ENCODE results near the gene GNB1. TPM values are rescaled to one million over a fixed set of nuclear protein-coding genes. Genes with fewer than 3 reads are reported as not detected.
"Not testable (repeated sequence)": the region's sequence is repeated elsewhere in the genome, so short reads cannot be mapped to it uniquely, and the experiment has no call there.

Gene GNB1
- total RNA-seq, 1 donor from 2014 or later: 427 TPM

DNA sequence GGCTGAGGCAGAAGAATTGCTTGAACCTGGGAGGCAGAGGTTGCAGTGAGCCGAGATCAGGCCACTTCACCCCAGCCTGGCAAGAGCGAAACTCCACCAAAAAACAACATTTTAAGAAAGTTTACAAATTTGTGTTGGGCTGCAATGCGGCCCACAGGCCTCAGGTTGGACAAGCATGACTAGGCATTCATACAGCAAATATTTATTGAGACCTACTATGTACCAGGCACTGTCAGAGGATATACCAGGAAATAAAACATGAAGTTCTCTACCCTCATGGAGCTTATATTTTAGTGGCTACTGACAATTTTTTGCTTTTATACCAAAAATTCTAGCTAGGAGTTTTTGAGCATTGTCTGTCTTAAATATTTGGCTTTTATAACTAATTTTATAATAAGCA is 23.7 kb downstream of the GNB1 start:
- DNase-seq (ENCODE audit: low spot score): no peak
- Mint-ChIP-seq H3K27me3 (ENCODE audit: unreplicated experiment) (peaks cover 5% of the 10 kb centered on the region), H3K9me3 (ENCODE audit: unreplicated experiment) (no peaks in the 10 kb centered on the region), H3K27ac (ENCODE audit: unreplicated experiment) (no peak overlapping the region), H3K4me1 (ENCODE audit: unreplicated experiment) (peaks cover 31% of the 10 kb centered on the region), H3K36me3 (ENCODE audit: low read depth, unreplicated experiment) (peaks cover 15% of the 10 kb centered on the region), H3K4me3 (ENCODE audit: unreplicated experiment) (no peak overlapping the region)
- TF ChIP-seq, protein P1, sequence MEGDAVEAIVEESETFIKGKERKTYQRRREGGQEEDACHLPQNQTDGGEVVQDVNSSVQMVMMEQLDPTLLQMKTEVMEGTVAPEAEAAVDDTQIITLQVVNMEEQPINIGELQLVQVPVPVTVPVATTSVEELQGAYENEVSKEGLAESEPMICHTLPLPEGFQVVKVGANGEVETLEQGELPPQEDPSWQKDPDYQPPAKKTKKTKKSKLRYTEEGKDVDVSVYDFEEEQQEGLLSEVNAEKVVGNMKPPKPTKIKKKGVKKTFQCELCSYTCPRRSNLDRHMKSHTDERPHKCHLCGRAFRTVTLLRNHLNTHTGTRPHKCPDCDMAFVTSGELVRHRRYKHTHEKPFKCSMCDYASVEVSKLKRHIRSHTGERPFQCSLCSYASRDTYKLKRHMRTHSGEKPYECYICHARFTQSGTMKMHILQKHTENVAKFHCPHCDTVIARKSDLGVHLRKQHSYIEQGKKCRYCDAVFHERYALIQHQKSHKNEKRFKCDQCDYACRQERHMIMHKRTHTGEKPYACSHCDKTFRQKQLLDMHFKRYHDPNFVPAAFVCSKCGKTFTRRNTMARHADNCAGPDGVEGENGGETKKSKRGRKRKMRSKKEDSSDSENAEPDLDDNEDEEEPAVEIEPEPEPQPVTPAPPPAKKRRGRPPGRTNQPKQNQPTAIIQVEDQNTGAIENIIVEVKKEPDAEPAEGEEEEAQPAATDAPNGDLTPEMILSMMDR (IDR thresholded peaks at IDR 0.05; ENCODE audit: unreplicated experiment): no peak

GRCh38 chr1:1862905-1863547 is 27.9 kb downstream of the GNB1 start:
- no peak overlapping the region for H3K4me3 Mint-ChIP-seq (ENCODE audit: unreplicated experiment)
- H3K27ac Mint-ChIP-seq (ENCODE audit: unreplicated experiment): peak overlapping the region; percentile 64
- no peaks in the 10 kb centered on the region for H3K9me3 Mint-ChIP-seq (ENCODE audit: unreplicated experiment)
- H3K27me3 Mint-ChIP-seq (ENCODE audit: unreplicated experiment): peaks cover 2% of the 10 kb centered on the region
- peaks cover 26% of the 10 kb centered on the region for H3K4me1 Mint-ChIP-seq (ENCODE audit: unreplicated experiment)
- no peak for DNase-seq (ENCODE audit: low spot score)
- peaks cover 7% of the 10 kb centered on the region for H3K36me3 Mint-ChIP-seq (ENCODE audit: low read depth, unreplicated experiment)
- TF ChIP-seq, protein P1 (IDR thresholded peaks at IDR 0.05; ENCODE audit: unreplicated experiment): no peak

DNA sequence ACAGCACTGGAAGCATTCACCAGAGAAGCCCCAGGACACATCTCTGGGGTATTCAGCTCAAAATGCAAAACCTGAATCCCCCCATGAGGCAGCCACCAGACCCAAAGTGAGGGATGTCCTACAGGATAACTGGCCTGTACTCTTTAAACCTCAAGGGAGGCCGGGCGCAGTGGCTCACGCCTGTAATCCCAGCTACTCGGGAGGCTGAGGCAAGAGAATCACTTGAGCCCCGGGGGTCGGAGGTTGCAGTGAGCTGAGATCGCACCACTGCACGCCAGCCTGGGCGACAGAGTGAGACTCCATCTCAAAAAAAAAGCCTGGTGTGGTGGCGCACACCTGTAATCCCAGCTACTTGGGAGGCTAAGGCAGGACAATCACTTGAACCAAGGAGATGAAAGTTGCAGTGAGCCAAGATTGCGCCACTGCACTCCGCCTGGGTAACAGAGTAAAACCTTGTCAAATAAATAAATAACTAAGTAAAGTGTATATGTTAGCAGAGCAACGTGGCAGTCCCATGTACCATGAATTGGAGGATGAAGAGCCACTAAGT is 29.1 kb downstream of the GNB1 start:
- not testable (repeated sequence) for H3K4me3 Mint-ChIP-seq (ENCODE audit: unreplicated experiment); DNase-seq (ENCODE audit: low spot score); H3K36me3 Mint-ChIP-seq (ENCODE audit: low read depth, unreplicated experiment); H3K27me3 Mint-ChIP-seq (ENCODE audit: unreplicated experiment); H3K9me3 Mint-ChIP-seq (ENCODE audit: unreplicated experiment)
- H3K27ac Mint-ChIP-seq (ENCODE audit: unreplicated experiment): peak overlapping the region; percentile 74
- H3K4me1 Mint-ChIP-seq (ENCODE audit: unreplicated experiment): peaks cover 34% of the 10 kb centered on the region

DNA sequence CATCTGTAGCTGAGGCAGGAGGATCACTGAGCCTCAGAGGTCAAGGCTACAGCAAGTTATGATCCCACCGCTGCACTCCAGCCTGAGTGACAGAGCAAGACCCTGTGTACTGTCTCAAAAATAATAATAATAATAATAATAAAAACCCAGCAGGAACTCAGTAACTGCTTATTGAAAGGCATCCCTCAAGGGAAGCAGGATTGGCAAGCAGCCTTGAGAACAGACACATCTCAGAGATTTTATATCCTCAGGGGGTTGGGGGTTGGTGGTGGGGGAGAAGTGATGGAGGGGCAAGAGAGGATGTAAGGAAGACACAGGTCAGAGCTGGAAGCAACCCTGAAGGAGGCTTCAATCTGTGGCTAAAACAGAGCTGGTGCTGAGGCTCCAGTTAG is 29.6 kb downstream of the GNB1 start:
- no peak overlapping the region for H3K27ac Mint-ChIP-seq (ENCODE audit: unreplicated experiment)

DNA sequence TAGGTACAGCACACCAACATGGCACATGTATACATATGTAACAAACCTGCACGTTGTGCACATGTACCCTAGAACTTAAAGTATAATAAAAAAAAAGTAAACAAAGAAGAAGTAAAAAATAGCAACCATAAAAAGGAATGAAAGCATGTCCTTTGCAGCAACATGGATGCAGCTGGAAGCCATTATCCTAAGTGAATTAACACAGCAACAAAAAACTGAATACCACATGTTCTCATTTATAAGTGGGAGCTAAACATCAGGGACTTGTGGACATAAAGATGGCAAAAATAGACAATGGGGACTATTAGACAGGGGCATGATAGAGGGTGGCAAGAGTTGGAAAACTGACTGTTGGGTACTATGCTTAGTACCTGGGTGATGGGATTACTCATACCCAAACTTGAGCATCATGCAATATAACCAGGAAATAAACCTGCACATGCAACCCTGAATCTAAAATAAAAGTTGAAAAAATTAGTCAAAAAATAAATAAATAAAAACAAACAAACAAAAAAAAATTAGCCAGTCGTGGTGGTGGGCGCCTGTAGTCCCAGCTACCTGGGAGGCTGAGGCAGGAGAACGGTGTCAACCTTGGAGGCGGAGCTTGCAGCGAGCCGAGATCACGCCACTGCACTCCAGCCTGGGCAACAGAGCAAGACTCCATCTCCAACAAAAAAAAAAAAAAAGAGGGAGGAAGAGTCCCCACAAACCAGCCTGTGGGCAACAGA is 30.8 kb downstream of the GNB1 start:
- not testable (repeated sequence) for H3K27me3 Mint-ChIP-seq (ENCODE audit: unreplicated experiment); DNase-seq (ENCODE audit: low spot score); H3K9me3 Mint-ChIP-seq (ENCODE audit: unreplicated experiment); H3K36me3 Mint-ChIP-seq (ENCODE audit: low read depth, unreplicated experiment); H3K4me3 Mint-ChIP-seq (ENCODE audit: unreplicated experiment)
- peaks cover 34% of the 10 kb centered on the region for H3K4me1 Mint-ChIP-seq (ENCODE audit: unreplicated experiment)
- peak overlapping the region; percentile 75 for H3K27ac Mint-ChIP-seq (ENCODE audit: unreplicated experiment)

More for the DNA sequence above, 29.6 kb downstream of the GNB1 start:
- TF ChIP-seq, protein P1 (IDR thresholded peaks at IDR 0.05; ENCODE audit: unreplicated experiment): no peak
- peaks cover 7% of the 10 kb centered on the region for H3K36me3 Mint-ChIP-seq (ENCODE audit: low read depth, unreplicated experiment)
- H3K4me1 Mint-ChIP-seq (ENCODE audit: unreplicated experiment): peaks cover 34% of the 10 kb centered on the region
- peaks cover 2% of the 10 kb centered on the region for H3K27me3 Mint-ChIP-seq (ENCODE audit: unreplicated experiment)
- no peak for DNase-seq (ENCODE audit: low spot score)
- no peaks in the 10 kb centered on the region for H3K9me3 Mint-ChIP-seq (ENCODE audit: unreplicated experiment)
- no peak overlapping the region for H3K4me3 Mint-ChIP-seq (ENCODE audit: unreplicated experiment)

All from endothelial cell (in vitro differentiated cells).